HUES48 (cell line): ENCODE measurements around the gene MIF4GD.

Source experiments
- H3K27ac ChIP-seq: one replicate; pipeline ENCODE4 v1.7.0; 2013; ENCODE audit warnings: low read depth, low read length, inconsistent platforms
- H3K27me3 ChIP-seq: 2 replicates; pipeline ENCODE4 v1.6.1; 2013; ENCODE audit warnings: mild to moderate bottlenecking, low read length; ENCODE audit not compliant: control insufficient read depth, insufficient read depth
- H3K36me3 ChIP-seq: 2 replicates; pipeline ENCODE4 v1.6.1; 2013; ENCODE audit warnings: low read length; ENCODE audit not compliant: control insufficient read depth, insufficient read depth
- H3K4me1 ChIP-seq: 2 replicates; pipeline ENCODE4 v1.6.1; 2013; ENCODE audit warnings: mild to moderate bottlenecking, low read length; ENCODE audit not compliant: control insufficient read depth, insufficient read depth
- H3K4me3 ChIP-seq: 2 replicates; pipeline ENCODE4 v1.5.1; 2013; ENCODE audit warnings: mild to moderate bottlenecking, low read depth, low read length
- H3K9ac ChIP-seq: 2 replicates; pipeline ENCODE4 v1.6.1; 2013; ENCODE audit warnings: mild to moderate bottlenecking, low read depth, low read length, moderate library complexity
- H3K9me3 ChIP-seq: 2 replicates; pipeline ENCODE4 v1.6.1; 2013; ENCODE audit warnings: low read length; ENCODE audit not compliant: control insufficient read depth, insufficient read depth

The MIF4GD gene

GRCh38 chr17:75228847-75229246 lies 42.2 kb downstream of the MIF4GD start:
- H3K9me3 ChIP-seq, result no peaks in the 10 kb centered on the region
- H3K4me1 ChIP-seq, result no peaks in the 10 kb centered on the region
- no peaks in the 10 kb centered on the region for H3K27me3 ChIP-seq
- no peak overlapping the region for H3K27ac ChIP-seq
- H3K36me3 ChIP-seq, result peaks cover 85% of the 10 kb centered on the region
- no peak overlapping the region for H3K4me3 ChIP-seq
- no peak overlapping the region for H3K9ac ChIP-seq

DNA sequence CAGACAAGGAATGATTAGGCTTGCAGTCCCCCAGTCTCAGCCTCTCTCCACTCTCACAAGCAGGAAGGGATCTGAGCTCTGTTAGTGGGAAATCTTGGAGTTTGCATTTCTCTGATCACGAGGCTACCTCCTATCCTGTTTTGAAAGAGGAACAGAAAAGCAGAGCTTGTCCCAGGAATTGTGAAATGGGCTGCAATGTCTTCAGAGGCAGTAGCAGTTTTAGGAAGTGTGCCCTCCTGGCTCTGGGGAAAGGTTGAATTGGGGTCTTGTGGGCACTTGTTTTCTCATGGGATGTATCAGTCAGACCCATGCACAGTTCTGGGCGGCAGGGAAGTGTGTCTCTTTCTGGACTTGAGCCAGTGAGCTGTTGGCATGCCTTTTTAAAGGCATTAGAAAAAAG lies 42.7 kb downstream of the MIF4GD start:
- no peaks in the 10 kb centered on the region for H3K4me1 ChIP-seq
- no peaks in the 10 kb centered on the region for H3K27me3 ChIP-seq
- no peak overlapping the region for H3K27ac ChIP-seq
- no peak overlapping the region for H3K4me3 ChIP-seq
- H3K9me3 ChIP-seq, result no peaks in the 10 kb centered on the region
- peaks cover 86% of the 10 kb centered on the region for H3K36me3 ChIP-seq
- H3K9ac ChIP-seq, result no peak overlapping the region

DNA sequence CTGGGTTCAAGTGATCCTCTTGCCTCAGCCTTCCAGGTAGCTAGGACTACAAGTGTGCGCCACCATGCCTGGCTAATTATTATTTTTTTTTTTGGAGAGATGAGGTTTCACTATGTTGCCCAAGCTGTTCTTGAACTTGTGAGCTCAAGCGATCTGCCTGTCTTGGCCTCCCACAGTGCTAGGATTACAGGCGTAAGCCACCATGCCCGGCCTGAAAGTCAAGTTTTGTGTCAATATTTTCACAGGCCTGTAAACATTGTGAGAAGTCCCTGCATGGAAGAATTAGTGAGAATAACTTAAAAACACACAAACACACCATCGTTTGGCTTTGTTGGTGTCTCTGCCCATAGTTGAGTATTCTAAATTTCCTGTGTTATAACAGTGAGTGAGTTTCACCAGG lies 43.3 kb downstream of the MIF4GD start:
- no peak overlapping the region for H3K27ac ChIP-seq
- no peaks in the 10 kb centered on the region for H3K27me3 ChIP-seq
- H3K4me1 ChIP-seq, result no peaks in the 10 kb centered on the region
- H3K9me3 ChIP-seq, result no peaks in the 10 kb centered on the region
- no peak overlapping the region for H3K9ac ChIP-seq
- no peak overlapping the region for H3K4me3 ChIP-seq
- H3K36me3 ChIP-seq, result peaks cover 84% of the 10 kb centered on the region

GRCh38 chr17:75225016-75225415 lies 46.0 kb downstream of the MIF4GD start:
- Histone ChIP-seq H3K9ac (no peak overlapping the region), H3K4me3 (no peak overlapping the region), H3K4me1 (no peaks in the 10 kb centered on the region), H3K36me3 (peaks cover 71% of the 10 kb centered on the region), H3K27me3 (no peaks in the 10 kb centered on the region), H3K27ac (no peak overlapping the region), H3K9me3 (no peaks in the 10 kb centered on the region)

DNA sequence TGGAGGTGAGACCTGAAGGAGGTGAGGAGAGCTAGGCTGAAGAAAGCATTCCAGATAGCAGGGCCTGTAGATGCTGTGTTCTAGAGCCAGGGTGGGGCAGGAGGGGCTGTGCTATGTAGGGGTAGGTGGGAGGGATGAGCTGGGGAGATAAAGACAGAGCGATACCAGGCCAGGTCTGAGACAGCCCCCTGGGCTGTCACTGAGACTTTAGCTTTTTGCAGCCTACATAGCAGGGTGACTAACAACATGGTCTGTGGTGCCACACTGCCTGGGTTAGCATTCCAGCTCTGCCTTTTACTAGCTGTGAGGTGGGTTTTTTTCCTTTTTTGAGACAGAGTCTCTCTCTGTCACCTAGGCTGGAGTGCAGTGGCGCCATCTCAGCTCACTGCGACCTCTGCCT lies 51.2 kb downstream of the MIF4GD start:
- Histone ChIP-seq H3K36me3 (peaks cover 73% of the 10 kb centered on the region), H3K9ac (no peak overlapping the region), H3K4me3 (no peak overlapping the region), H3K27me3 (no peaks in the 10 kb centered on the region), H3K4me1 (no peaks in the 10 kb centered on the region), H3K9me3 (no peaks in the 10 kb centered on the region), H3K27ac (no peak overlapping the region)

GRCh38 chr17:75218131-75218530 lies 52.9 kb downstream of the MIF4GD start:
- peaks cover 80% of the 10 kb centered on the region for H3K36me3 ChIP-seq
- H3K27me3 ChIP-seq, result no peaks in the 10 kb centered on the region
- no peaks in the 10 kb centered on the region for H3K4me1 ChIP-seq
- no peak overlapping the region for H3K27ac ChIP-seq
- no peak overlapping the region for H3K9ac ChIP-seq
- H3K9me3 ChIP-seq, result no peaks in the 10 kb centered on the region
- H3K4me3 ChIP-seq, result no peak overlapping the region
